Trophoblast cell (in vitro differentiated cells and primary cell): ENCODE results near the gene PIGU.

Source experiments
- DNase-seq, 2 donors: peaks; one replicate each; pipeline ENCODE4 v3.0.0-alpha.2; 2016
- H2AFZ ChIP-seq: 2 replicates; pipeline ENCODE4 v1.6.1; 2013; ENCODE audit warnings: low read length, moderate library complexity, mild to moderate bottlenecking; ENCODE audit not compliant: insufficient read depth, poor library complexity
- H2AK5ac ChIP-seq: 2 replicates; pipeline ENCODE4 v1.6.1; 2013; ENCODE audit warnings: mild to moderate bottlenecking, low read length
- H2BK120ac ChIP-seq: 2 replicates; pipeline ENCODE4 v1.6.1; 2013; ENCODE audit warnings: low read length, mild to moderate bottlenecking, moderate library complexity; ENCODE audit not compliant: insufficient read depth, poor library complexity
- H2BK12ac ChIP-seq: 2 replicates; pipeline ENCODE4 v1.6.1; 2013; ENCODE audit warnings: mild to moderate bottlenecking, low read length, moderate library complexity
- H2BK5ac ChIP-seq: 2 replicates; pipeline ENCODE4 v1.6.1; 2013; ENCODE audit warnings: low read length, low read depth, moderate library complexity, mild to moderate bottlenecking; ENCODE audit not compliant: poor library complexity
- H3K14ac ChIP-seq: 2 replicates; pipeline ENCODE4 v1.6.1; 2013; ENCODE audit warnings: mild to moderate bottlenecking, low read length
- H3K18ac ChIP-seq: 2 replicates; pipeline ENCODE4 v1.6.1; 2013; ENCODE audit warnings: mild to moderate bottlenecking, low read length
- H3K23ac ChIP-seq: 2 replicates; pipeline ENCODE4 v1.6.1; 2013; ENCODE audit warnings: low read length
- H3K27ac ChIP-seq: 2 replicates; pipeline ENCODE4 v1.5.1; 2013; ENCODE audit warnings: low read depth, mild to moderate bottlenecking, inconsistent platforms, low read length, moderate library complexity
- H3K27me3 ChIP-seq: 2 replicates; pipeline ENCODE4 v1.6.1; 2013; ENCODE audit warnings: inconsistent platforms, mild to moderate bottlenecking, low read length, moderate library complexity; ENCODE audit not compliant: insufficient read depth
- H3K36me3 ChIP-seq, 2 experiments: 1 replicate in 1 of 2; 2 replicates in 1 of 2; pipeline ENCODE4 v1.6.1; 2013; ENCODE audit warnings: low read length in 2 of 2, mild to moderate bottlenecking in 2 of 2, moderate library complexity in 1 of 2; ENCODE audit not compliant: insufficient read depth in 2 of 2, control insufficient read depth in 1 of 2
- H3K4ac ChIP-seq: 2 replicates; pipeline ENCODE4 v1.6.1; 2013; ENCODE audit warnings: low read depth, mild to moderate bottlenecking, low read length, moderate library complexity
- H3K4me1 ChIP-seq, 2 experiments: 1 replicate in 1 of 2; 2 replicates in 1 of 2; pipeline ENCODE4 v1.6.1; 2013; ENCODE audit warnings: low read length in 2 of 2, mild to moderate bottlenecking in 2 of 2, moderate library complexity in 1 of 2; ENCODE audit not compliant: insufficient read depth in 2 of 2, control insufficient read depth in 1 of 2
- H3K4me2 ChIP-seq: 2 replicates; pipeline ENCODE4 v1.6.1; 2013; ENCODE audit warnings: inconsistent platforms, mild to moderate bottlenecking, low read length, moderate library complexity
- H3K4me3 ChIP-seq: 2 replicates; pipeline ENCODE4 v1.5.1; 2013; ENCODE audit warnings: mild to moderate bottlenecking, low read depth, low read length, inconsistent platforms
- H3K79me1 ChIP-seq: one replicate; pipeline ENCODE4 v1.6.1; 2013; ENCODE audit warnings: low read length
- H3K79me2 ChIP-seq: 2 replicates; pipeline ENCODE4 v1.6.1; 2013; ENCODE audit warnings: low read length, mild to moderate bottlenecking; ENCODE audit not compliant: control insufficient read depth, insufficient read depth, poor library complexity
- H3K9ac ChIP-seq: 2 replicates; pipeline ENCODE4 v1.6.1; 2013; ENCODE audit warnings: mild to moderate bottlenecking, low read length
- H3K9me3 ChIP-seq: 2 replicates; pipeline ENCODE4 v1.6.1; 2013; ENCODE audit warnings: low read depth, mild to moderate bottlenecking, control low read depth, inconsistent platforms, low read length; ENCODE audit not compliant: insufficient read depth
- H4K12ac ChIP-seq: 2 replicates; pipeline ENCODE4 v1.6.1; 2013; ENCODE audit warnings: low read depth, mild to moderate bottlenecking, low read length, moderate library complexity
- H4K8ac ChIP-seq: 2 replicates; pipeline ENCODE4 v1.6.1; 2013; ENCODE audit warnings: low read depth, mild to moderate bottlenecking, low read length, moderate library complexity
- H4K91ac ChIP-seq: one replicate; pipeline ENCODE4 v1.6.1; 2013; ENCODE audit warnings: low read depth, mild to moderate bottlenecking, low read length, moderate library complexity
- WGBS: extraction: QIAGEN DNeasy Blood & Tissue Kit; methylation state at CpG from one replicate; pipeline ENCODE4 v1.1.7; 2013; ENCODE audit warnings: missing lambda C conversion rate; ENCODE audit not compliant: insufficient read length, insufficient coverage; ENCODE audit errors: extremely low coverage; 5-methylcytosine and 5-hydroxymethylcytosine counted together

The PIGU gene

GRCh38 chr20:34586488-34587163, 90.3 kb downstream of the PIGU start:
- H4K12ac ChIP-seq, result no peak overlapping the region
- no peak for DNase-seq
- WGBS, result no CpG with 5 or more reads among the region's 9 CpGs
- no peak overlapping the region for H3K27ac ChIP-seq
- H3K14ac ChIP-seq, result no peak overlapping the region
- H2AK5ac ChIP-seq, result no peak overlapping the region
- no peak overlapping the region for H2BK12ac ChIP-seq
- H3K9me3 ChIP-seq, result no peaks in the 10 kb centered on the region
- H3K4me3 ChIP-seq, result no peak overlapping the region
- H3K27me3 ChIP-seq, result no peaks in the 10 kb centered on the region
- H4K91ac ChIP-seq, result no peak overlapping the region
- no peak overlapping the region for H4K8ac ChIP-seq
- H2BK120ac ChIP-seq, result no peak overlapping the region
- no peak overlapping the region for H2BK5ac ChIP-seq
- H3K4me2 ChIP-seq, result no peak overlapping the region
- no peaks in the 10 kb centered on the region for H3K79me1 ChIP-seq
- no peak overlapping the region for H3K9ac ChIP-seq
- no peak overlapping the region for H2AFZ ChIP-seq
- no peak overlapping the region for H3K4ac ChIP-seq
- H3K79me2 ChIP-seq, result no peaks in the 10 kb centered on the region
- H3K18ac ChIP-seq, result no peak overlapping the region
- peaks cover 3% of the 10 kb centered on the region in 2 experiments for H3K36me3 ChIP-seq
- no peak overlapping the region for H3K23ac ChIP-seq
- H3K4me1 ChIP-seq, result peaks cover 15 to 18% of the 10 kb centered on the region in 2 experiments

GRCh38 chr20:34585019-34585418, 91.9 kb downstream of the PIGU start:
- H3K4me1 ChIP-seq, result peaks cover 15 to 21% of the 10 kb centered on the region in 2 experiments
- H2AFZ ChIP-seq, result no peak overlapping the region
- H4K12ac ChIP-seq, result no peak overlapping the region
- no peak overlapping the region for H4K91ac ChIP-seq
- no peak overlapping the region for H3K23ac ChIP-seq
- H2BK5ac ChIP-seq, result no peak overlapping the region
- no peaks in the 10 kb centered on the region for H3K79me2 ChIP-seq
- H3K79me1 ChIP-seq, result no peaks in the 10 kb centered on the region
- no peak overlapping the region for H2BK120ac ChIP-seq
- no peaks in the 10 kb centered on the region for H3K9me3 ChIP-seq
- no CpG with 5 or more reads among the region's 5 CpGs for WGBS
- no peak overlapping the region for H2BK12ac ChIP-seq
- no peak overlapping the region for H2AK5ac ChIP-seq
- H3K4me2 ChIP-seq, result no peak overlapping the region
- DNase-seq, result no peak
- H3K14ac ChIP-seq, result no peak overlapping the region
- no peak overlapping the region for H3K4me3 ChIP-seq
- no peak overlapping the region for H3K18ac ChIP-seq
- H3K9ac ChIP-seq, result no peak overlapping the region
- no peak overlapping the region for H3K4ac ChIP-seq
- no peak overlapping the region for H4K8ac ChIP-seq
- H3K27me3 ChIP-seq, result no peaks in the 10 kb centered on the region
- no peak overlapping the region for H3K27ac ChIP-seq
- H3K36me3 ChIP-seq, result peaks cover 3% of the 10 kb centered on the region in 2 experiments

DNA sequence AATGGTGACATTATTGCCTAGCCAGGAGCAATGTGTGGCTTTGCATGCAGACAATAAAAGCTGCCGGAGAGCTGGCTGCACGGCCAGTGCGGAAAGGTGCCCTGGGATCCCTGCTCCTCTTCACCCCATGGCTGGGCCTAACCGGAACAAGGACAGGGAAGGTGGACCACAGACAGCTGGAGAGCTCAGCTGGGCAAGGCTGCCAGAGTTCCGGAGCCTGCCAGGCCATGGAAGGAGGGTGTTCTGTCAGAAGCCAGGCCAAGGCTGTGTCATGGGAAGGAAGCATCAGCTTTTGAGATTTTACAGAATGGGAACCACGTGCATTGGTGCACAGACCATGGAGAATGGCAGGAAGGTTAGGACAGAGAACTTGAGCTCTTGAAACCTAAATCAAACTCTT, 93.3 kb downstream of the PIGU start:
- H2AFZ ChIP-seq, result no peak overlapping the region
- H3K27ac ChIP-seq, result no peak overlapping the region
- no peak overlapping the region for H3K18ac ChIP-seq
- H3K4ac ChIP-seq, result no peak overlapping the region
- no peak overlapping the region for H2BK120ac ChIP-seq
- no peak overlapping the region for H3K14ac ChIP-seq
- H3K23ac ChIP-seq, result no peak overlapping the region
- H3K36me3 ChIP-seq, result peaks cover 3% of the 10 kb centered on the region in 2 experiments
- peak overlapping the region; percentile 54 for H3K9ac ChIP-seq
- H3K79me2 ChIP-seq, result no peaks in the 10 kb centered on the region
- H3K4me2 ChIP-seq, result no peak overlapping the region
- H3K4me1 ChIP-seq, result peaks cover 15 to 21% of the 10 kb centered on the region in 2 experiments
- no peak overlapping the region for H2BK12ac ChIP-seq
- no peaks in the 10 kb centered on the region for H3K9me3 ChIP-seq
- no peak for DNase-seq
- no peak overlapping the region for H2AK5ac ChIP-seq
- H4K8ac ChIP-seq, result no peak overlapping the region
- no CpG with 5 or more reads among the region's 6 CpGs for WGBS
- no peaks in the 10 kb centered on the region for H3K27me3 ChIP-seq
- no peak overlapping the region for H4K12ac ChIP-seq
- H4K91ac ChIP-seq, result no peak overlapping the region
- no peaks in the 10 kb centered on the region for H3K79me1 ChIP-seq
- no peak overlapping the region for H2BK5ac ChIP-seq
- H3K4me3 ChIP-seq, result no peak overlapping the region

DNA sequence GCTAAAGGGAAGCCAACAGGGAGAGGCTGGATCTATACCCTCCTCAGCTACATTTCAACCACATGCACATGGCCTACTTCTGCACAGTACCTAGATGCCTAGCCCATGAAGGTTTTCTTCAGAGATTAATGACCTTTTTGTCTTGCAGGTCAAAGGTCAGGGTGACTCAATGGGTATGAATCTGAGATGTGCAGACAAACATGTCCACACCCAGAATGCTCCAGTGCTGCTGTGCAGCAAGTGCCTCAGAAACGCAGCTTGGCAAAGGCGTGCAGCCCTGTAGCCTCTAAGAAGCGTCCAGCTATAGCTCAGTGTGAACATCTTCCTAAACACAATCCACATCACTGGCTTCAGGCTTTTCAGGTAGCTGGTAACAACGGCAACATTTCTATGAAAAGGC, 94.0 kb downstream of the PIGU start:
- no peak overlapping the region for H3K4me3 ChIP-seq
- no peaks in the 10 kb centered on the region for H3K79me1 ChIP-seq
- no peak overlapping the region for H3K9ac ChIP-seq
- no peak overlapping the region for H3K4me2 ChIP-seq
- H2AK5ac ChIP-seq, result no peak overlapping the region
- peaks cover 15 to 21% of the 10 kb centered on the region in 2 experiments for H3K4me1 ChIP-seq
- H3K18ac ChIP-seq, result no peak overlapping the region
- WGBS, result no CpG with 5 or more reads among the region's 4 CpGs
- H3K36me3 ChIP-seq, result peaks cover 3% of the 10 kb centered on the region in 2 experiments
- peak overlapping the region; percentile 28 for H3K27ac ChIP-seq
- H3K23ac ChIP-seq, result no peak overlapping the region
- no peak overlapping the region for H2AFZ ChIP-seq
- no peak overlapping the region for H2BK120ac ChIP-seq
- no peak overlapping the region for H4K12ac ChIP-seq
- H3K27me3 ChIP-seq, result no peaks in the 10 kb centered on the region
- H2BK5ac ChIP-seq, result no peak overlapping the region
- H4K91ac ChIP-seq, result no peak overlapping the region
- H4K8ac ChIP-seq, result no peak overlapping the region
- H3K4ac ChIP-seq, result no peak overlapping the region
- H3K14ac ChIP-seq, result no peak overlapping the region
- H3K9me3 ChIP-seq, result no peaks in the 10 kb centered on the region
- no peaks in the 10 kb centered on the region for H3K79me2 ChIP-seq
- peak in 1 of 2 donors; percentile 31 for DNase-seq
- no peak overlapping the region for H2BK12ac ChIP-seq
